ENCODE data around the gene CARHSP1.

DNA sequence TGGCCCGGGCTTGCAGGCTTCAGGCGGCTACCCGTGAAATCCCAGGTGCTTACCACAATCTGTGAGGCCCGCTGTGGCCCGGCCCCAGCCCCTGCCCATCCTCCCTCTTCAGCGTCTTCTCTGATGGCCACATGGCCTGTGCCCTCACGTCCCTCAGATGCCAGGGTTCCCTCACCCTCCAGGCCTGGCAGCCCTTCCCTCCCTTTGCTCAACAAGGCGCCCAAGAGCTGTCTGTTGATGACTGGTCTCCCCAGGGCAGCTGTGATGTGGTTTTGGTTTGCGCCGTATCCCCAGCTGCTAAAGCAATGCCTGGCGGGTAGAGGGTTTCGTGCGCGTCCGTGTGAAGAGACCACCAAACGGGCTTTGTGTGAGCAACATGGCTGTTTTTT is 36.1 kb downstream of the CARHSP1 start:
- TF ChIP-seq EZH2phosphoT487 (IDR thresholded peaks at IDR 0.05; ENCODE audit: borderline replicate concordance) (no peak), EGR1 (IDR thresholded peaks at IDR 0.05; ENCODE audit: low read depth) (no peak), RAD21 (IDR thresholded peaks at IDR 0.05; ENCODE audit: low read depth) (no peak), CEBPB (IDR thresholded peaks at IDR 0.05; ENCODE audit: low read depth) (no peak), EZH2 (IDR thresholded peaks at IDR 0.05) (no peak), POLR2AphosphoS5 (IDR thresholded peaks at IDR 0.05; ENCODE audit: low read depth, low read length) (no peak), POLR2A (IDR thresholded peaks at IDR 0.05; ENCODE audit: borderline replicate concordance, extremely low read depth, insufficient read depth, insufficient read length) (no peak)
- TF ChIP-seq, protein P1, sequence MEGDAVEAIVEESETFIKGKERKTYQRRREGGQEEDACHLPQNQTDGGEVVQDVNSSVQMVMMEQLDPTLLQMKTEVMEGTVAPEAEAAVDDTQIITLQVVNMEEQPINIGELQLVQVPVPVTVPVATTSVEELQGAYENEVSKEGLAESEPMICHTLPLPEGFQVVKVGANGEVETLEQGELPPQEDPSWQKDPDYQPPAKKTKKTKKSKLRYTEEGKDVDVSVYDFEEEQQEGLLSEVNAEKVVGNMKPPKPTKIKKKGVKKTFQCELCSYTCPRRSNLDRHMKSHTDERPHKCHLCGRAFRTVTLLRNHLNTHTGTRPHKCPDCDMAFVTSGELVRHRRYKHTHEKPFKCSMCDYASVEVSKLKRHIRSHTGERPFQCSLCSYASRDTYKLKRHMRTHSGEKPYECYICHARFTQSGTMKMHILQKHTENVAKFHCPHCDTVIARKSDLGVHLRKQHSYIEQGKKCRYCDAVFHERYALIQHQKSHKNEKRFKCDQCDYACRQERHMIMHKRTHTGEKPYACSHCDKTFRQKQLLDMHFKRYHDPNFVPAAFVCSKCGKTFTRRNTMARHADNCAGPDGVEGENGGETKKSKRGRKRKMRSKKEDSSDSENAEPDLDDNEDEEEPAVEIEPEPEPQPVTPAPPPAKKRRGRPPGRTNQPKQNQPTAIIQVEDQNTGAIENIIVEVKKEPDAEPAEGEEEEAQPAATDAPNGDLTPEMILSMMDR (IDR thresholded peaks at IDR 0.05 in 2 of 3, conservative IDR thresholded peaks at IDR 0.05 in 1 of 3; ENCODE audit: borderline replicate concordance in 1 of 3, insufficient read depth in 1 of 3, low read depth in 2 of 3, low read length in 2 of 3) = no peak
